DMS114 treated with DMSO at 0.1 percent for 48 hours (cell line): Measurements from ENCODE around the gene TTC24.
"Not testable (repeated sequence)": the region's sequence is repeated elsewhere in the genome, so short reads cannot be mapped to it uniquely, and the experiment has no call there.

Experiments used
- DNase-seq: peaks from one replicate; lab custom pipeline; 2025; ENCODE audit not compliant: unreplicated experiment; lab: John Stamatoyannopoulos, UW

TTC24 gene

DNA sequence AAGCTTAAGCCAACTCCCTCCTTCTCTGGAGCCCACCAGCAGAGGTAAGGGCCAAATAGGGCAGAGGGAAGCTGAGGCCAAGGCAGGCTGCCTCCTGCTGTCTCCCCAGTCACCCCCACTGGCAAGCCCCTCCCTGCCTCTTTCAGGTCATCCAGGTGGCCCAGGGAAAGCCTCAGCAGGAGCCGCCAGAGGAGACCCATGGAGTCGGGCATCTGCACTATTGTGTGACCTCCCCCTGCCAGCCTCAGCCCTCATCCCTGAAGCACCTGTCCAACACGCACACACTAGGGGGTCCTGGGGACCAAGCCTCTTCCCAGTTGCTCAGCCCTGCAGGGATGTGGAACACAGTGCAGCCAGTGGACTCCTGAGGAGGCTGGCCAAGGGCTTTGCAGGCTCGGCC lies 6.8 kb downstream of the TTC24 start:
- DNase-seq, result no peak

DNA sequence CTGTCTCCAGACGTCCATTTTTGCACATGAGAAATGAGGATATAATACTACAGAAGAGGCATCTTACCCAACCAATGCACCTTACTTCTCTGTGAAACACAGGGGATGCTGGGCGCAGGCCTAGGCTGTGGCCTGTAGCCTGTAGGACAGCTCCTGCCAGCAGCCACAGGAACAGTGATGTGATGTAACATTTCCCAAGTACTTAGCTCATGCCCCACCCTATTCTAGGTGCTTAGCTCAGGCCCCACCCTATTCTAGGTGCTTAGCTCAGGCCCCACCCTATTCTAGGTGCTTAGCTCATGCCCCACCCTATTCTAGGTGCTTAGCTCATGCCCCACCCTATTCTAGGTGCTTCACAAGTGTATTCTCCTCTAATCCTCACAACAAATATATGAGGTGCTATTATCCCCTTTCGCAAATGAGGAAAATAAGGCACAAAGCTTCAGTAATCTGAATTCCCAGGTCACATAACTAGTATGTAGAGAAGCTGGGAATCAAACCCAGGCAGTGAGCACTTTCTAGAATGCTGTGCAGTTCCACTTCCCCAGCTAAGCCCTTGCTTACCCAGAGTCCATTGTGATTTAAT lies 7.5 kb downstream of the TTC24 start:
- no peak for DNase-seq

DNA sequence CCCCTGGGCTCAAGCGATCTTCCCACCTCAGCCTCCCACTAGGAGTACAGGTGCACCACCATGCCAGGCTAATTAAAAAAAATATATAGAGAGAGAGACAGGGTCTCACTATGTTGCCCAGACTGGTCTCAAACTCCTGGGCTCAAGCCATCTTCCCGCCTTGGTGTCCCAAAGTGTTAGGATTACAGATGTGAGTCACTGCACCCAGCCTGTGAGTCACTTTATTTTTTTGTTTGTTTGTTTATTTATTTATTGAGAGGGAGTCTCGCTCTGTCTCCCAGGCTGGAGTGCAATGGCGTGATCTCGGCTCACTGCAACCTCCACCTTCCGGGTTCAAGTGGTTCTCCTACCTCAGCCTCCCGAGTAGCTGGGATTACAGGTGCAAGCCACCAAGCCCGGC lies 8.4 kb downstream of the TTC24 start:
- not testable (repeated sequence) for DNase-seq

DNA sequence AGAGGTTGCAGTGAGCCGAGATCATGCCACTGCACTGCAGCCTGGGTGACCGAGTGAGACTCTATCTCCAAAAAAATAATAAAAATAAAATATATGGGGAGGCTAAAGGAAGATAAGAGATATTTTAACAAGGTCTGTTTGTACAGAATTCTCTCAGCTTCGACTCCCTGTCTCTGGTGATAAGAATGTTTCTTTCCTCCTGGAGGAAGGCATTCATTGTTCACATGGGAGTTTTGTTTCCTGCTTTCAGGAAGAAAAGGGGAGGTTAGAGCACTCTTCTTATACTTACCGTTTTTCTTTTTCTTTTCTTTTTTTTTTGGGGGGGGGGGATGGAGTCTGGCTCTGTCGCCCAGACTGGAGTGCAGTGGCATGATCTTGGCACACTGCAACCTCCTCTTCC lies 10.0 kb downstream of the TTC24 start:
- DNase-seq, result no peak

DNA sequence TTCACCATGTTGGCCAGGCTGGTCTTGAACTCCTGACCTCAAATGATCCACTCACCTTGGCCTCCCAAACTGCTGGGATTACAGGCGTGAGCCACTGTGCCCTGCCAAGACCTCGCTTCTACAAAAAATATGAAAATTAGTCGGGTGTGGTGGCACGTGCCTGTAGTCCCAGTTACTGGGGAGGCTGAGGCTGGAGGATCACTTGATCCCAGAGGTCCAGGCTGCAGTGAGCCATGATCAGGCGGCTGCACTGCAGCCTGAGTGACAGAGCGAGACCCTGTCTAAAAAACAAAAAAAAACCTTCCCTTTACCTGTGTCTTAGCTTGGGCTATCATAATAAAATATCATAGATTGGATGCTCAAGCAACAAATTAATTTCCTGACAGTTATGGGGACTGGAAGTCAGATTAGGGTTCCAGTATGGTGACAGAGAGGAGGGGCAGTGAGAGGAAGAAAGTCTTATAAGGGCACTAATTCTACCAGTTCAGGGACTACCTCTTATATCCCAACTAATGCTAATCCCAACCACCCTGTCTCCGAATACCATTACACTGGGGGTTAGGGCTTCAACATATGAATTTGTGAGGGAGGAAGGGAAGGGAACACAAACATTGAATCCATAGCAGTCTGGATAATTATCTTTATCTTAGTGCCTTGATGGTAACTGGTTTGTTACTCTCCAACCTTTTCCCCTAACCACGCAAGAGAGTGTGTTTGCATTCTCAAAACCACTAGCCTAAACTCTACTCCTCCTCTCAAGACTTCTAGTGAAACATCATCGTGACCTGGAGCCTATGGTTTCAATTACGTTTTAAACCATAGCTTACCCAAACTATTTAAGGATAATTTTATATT lies 11.0 kb downstream of the TTC24 start:
- DNase-seq, result no peak

DNA sequence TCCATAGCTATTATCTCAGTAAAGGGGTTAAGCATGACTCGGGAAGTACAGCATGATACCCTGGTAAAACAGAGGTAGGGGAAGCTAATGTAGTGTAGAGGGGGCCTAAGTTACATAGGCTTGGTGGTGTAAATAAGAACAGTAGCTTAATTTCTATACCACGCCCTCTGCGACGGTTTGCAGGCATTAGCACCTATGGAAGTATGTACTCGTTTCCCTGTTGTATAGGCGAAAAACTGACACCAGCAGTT lies 11.6 kb downstream of the TTC24 start:
- DNase-seq, result peak; percentile 60

DNA sequence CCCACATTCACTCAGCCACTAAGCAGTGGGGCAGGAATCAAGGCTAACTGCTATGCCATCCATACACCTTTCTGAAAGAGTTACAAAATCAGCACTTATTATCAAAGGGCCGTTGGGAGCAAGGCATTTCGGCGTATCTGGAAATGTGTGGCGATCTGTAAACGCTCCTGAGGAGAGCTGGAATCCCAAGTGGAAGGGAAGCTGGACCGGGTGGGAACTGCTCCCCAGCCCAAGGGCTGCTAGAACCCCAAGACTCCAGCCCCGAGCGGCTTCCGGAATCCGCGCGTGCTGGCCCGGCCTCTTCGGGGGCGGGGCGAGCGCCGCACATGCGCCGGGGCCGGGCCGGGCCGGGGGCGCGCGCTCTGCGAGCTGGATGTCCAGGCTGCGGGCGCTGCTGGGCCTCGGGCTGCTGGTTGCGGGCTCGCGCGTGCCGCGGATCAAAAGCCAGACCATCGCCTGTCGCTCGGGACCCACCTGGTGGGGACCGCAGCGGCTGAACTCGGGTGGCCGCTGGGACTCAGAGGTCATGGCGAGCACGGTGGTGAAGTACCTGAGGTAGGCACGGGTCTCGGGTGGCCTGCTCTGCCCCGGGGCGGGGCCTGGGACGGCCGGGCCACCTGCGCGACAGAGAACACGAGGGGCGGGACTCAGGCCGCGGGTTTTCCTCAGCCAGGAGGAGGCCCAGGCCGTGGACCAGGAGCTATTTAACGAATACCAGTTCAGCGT lies 12.1 kb downstream of the TTC24 start, which contains the start of gene NAXE:
Gene NAXE, plus strand, starts transcription at position 345 of the 726 bp plus-strand sequence. Its CDS starts 29 bp downstream, at position 374.
- peak; percentile 60 for DNase-seq

DNA sequence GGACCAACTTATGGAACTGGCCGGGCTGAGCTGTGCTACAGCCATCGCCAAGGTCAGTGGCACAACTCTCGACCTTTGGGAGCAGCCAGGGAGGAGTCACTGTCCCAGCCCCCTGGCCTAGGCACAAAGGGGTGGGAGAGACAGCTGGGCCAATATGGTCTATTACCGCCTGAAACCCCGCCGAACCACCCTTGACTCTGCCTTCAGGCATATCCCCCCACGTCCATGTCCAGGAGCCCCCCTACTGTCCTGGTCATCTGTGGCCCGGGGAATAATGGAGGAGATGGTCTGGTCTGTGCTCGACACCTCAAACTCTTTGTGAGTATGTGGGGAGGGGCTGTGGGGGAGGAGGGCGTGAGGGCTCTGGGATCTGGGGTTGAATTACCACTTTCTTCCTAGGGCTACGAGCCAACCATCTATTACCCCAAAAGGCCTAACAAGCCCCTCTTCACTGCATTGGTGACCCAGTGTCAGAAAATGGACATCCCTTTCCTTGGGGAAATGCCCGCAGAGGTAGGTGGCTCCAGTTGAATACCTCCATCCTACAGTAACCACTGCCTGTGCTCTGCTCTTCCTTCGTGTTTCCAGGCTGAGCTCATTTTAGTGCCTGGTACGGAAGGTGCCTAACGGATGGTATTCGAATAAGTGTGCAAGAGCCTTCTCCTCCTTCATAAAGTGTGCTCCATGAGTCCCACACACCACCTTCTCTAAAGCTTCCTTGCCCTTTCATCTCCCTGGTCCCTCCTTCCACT lies 12.8 kb downstream of the TTC24 start:
- no peak for DNase-seq

DNA sequence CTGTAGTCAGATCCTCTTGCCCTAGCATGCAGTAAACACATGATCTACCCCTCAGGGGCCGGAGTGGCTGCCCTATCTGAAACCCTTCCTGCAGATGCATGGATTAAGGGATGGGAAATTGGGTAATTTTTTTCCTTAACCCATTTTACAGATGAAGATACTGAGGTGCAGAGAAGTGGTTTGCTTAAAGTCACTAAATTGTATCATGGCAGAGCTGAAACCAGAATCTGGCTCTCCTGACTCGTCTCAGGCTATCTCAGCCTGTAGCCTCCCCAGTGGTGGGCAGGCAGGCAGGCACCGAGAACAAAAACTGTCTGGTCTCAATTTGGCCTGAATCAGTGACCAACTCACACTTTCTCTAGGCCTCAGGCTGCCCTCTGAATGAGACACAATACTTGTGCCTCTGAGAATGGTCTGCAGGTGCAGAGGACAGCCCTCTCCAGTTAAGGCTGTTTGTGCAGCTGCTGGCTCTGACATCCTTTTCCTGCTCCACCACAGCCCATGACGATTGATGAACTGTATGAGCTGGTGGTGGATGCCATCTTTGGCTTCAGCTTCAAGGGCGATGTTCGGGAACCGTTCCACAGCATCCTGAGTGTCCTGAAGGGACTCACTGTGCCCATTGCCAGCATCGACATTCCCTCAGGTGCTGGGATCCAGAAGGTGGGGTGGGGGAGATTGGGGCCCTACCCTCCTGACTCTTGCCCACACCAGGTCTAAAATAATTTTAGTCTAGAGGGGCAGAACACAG lies 13.6 kb downstream of the TTC24 start:
- DNase-seq, result peak; percentile 32

DNA sequence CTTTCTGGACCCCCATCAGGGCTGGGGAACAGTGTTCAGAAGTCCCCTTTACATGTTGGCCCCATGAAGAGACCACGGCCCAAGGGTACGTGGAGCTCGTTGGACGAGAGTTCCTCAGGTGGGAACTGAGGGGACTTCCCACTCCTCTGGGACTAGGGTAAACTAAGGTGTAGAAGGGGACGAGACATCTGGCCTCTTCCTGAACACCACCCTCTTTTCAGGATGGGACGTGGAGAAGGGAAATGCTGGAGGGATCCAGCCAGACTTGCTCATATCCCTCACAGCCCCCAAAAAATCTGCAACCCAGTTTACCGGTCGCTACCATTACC lies 14.1 kb downstream of the TTC24 start:
- DNase-seq, result no peak

DNA sequence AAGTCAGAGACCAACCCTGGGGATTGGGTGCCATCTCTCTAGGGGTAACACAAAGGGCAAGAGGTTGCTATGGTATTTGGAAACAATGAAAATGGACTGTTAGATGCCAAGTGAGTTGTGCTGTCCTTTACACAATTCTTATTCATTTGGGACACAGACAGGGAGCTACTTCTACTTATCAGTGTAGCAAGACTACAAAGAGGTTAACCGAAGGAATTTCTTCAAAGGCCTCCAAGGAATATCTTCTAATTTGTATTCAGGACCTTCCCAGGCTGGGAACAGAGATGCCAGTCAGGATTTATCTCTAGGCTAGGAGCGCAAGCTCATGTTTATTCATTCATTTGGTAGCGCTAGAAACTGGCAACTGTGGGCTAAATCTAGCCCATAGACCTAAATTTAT lies 14.7 kb downstream of the TTC24 start:
- DNase-seq, result no peak

DNA sequence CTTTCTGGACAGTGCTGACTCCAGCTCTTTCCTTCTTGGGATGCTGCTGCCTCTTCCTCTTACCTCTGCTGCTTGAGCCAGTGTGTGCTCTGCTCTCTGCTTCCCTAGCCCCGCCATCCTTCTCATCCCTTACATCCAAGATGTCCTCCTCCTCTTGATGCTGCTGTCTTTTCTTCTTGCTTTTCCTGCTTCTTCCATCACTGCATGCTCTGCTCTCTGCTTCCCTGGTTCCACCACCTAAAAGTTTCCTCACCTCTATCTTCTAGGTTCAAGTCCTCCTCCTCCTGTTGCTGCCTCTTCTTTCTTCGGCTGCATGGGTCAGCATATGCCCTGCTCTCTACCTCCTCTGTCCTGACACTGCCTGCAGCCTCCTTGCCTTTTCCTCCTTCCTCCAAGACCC lies 15.5 kb downstream of the TTC24 start:
- no peak for DNase-seq

DNA sequence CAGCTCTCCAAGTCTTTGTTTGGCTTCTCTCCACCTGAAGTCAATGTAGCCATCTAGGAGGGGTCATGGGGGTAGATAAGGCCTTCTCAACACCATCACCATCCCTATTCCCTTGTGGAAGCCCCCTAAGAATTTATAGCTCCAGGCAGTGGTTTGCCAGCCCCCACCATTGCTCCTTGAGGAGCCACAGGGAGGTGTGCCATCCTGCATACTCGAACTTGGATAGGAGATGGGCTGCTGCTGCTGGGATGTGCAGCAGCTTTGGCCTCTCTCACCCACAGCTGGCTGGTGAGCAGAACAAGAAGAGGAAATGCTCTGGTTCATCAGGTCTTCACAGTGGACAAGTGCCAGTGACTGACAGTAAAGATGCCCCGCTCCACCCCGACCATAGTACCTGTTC lies 16.9 kb downstream of the TTC24 start:
- DNase-seq, result no peak

DNA sequence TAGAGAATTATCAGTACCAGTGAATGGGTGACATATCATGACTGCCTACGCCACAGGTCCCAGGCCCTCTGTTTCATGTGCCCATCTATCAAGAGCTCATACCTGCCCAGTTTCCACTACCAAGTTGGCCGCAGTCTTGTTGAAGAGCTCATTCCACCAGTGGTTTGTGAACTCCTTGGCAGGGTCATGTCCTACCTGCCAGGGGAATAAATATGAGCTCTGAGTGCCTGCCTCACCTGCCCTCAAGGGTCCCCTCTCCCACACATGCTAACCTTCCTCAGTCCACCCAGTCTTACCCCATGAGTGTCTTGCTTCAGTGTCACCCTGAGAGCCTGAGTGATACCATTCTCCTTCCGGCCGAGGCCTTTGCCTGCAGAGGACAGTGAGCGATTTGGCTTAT lies 18.6 kb downstream of the TTC24 start:
- DNase-seq, result no peak

DNA sequence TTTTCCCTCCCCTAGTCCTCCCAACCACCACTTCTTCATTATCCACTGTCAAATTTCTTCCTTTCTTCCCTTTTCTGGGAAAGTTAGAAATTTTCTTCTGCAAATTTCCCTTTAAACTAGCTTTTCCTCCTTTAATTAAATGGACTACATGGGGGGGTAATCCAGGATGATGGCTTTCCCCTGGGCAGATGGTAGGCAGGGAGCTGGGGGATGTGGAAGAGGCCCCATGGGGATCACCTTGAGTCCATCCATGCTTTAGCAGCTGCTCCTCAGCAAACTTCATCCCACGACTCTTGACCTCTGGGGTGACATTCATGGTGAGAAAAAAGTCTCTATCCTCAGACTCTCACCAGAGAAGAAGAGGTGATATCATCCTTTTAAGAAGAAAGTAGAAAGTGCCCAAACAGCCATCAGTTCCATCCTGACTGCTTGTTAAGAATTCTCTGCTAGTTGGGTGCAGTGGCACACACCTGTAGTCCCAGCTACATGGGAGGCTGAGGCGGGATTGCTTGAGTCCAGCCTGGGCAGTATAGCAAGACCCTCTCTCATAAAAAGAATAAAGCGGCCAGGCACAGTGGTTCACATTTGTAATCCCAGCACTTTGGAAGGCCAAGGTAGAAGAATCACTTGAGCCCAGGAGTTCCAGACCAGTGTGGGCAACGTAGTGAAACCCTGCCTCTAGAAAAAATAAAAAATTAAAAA lies 19.4 kb downstream of the TTC24 start:
- no peak for DNase-seq

DNA sequence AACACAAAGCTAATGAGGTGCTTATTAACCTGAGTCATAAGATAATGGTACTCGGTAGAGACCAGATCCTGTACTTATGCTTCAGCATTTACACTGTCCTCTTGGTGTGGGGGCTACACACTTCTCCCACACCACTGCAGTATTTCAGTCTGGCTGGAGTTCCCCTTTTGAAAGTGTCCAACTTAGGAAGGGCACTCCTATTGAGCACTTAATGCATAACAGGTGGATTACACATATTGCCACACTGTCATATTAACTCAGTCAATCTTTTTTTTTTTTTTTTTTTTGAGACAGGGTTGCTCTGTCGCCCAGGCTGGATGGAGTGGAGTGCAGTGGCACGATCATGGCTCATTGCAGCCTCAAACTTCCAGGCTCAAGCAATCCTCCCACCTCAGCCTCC lies 20.3 kb downstream of the TTC24 start:
- DNase-seq, result no peak

DNA sequence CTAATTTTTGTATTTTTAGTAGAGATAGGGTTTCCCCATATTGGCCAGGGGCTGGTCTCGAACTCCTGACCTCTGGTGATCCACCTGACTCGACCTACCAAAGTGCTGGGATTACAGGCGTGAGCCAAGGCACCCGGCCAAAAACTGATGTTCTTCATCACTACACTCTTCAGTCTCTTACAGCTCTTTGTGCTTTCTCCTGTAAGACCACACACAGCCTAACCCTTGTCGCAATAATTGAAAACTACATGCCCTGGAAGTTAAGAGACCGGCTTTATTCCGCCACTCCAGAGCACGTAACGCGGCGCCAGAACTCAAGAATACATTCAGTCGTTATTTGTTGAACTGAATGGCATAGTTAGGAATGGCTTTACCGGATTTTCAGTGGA lies 21.2 kb downstream of the TTC24 start:
- no peak for DNase-seq

DNA sequence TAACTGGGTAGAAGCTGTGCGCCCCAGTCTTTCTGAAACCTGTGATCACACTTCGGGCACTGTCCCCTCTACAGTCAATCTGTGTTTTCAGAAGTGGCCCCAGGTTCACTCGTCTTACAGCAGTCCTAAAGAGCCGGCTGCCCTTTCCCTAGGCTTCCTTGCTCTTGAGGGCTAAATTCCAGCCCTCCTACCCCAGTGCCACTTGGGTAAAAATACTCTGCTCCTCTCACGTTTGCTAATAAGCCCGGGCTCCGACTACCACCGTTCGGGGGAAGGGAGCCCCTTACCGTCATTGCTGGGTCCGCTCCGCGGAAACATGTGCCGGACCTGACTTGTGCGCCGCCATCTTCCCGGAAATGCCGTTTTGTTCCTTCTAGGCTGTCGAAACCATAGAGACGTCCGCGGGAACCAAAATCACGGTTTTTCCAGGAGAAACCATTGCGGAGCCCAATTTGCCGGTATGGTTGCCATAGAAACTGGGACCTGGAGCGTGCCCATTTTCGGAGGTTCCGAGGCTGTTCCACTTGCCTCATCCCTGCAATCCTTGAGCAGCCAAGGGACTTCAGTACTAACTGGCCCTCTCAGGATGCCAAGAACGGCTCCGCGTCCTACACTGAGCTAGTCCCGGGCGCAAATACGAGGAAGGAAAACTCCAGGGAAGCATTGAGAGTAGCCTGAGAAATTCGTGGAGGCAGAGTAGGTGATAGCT lies 21.8 kb downstream of the TTC24 start, which contains the start of gene GPATCH4:
Gene GPATCH4, minus strand, starts transcription at position 358 of the 709 bp plus-strand sequence.
- peak; percentile 96 for DNase-seq

DNA sequence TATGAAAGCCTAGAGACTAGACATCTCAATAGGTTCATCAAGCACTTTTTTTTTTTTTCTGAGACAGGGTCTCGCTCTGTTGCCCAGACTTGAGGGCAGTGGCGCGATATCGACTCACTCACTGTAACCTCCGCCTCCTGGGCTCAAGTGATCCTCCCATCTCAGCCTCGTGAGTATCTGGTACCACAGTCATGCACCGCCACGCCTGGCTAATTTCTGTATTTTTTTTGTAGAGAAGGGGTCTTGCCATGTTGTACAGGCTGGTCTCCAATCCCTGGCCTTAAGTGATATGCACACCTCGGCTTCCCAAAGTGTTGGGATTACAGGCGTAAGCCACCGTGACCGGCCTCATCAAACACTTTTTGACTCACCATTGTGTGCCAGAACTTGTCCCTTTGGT lies 22.4 kb downstream of the TTC24 start:
- no peak for DNase-seq

DNA sequence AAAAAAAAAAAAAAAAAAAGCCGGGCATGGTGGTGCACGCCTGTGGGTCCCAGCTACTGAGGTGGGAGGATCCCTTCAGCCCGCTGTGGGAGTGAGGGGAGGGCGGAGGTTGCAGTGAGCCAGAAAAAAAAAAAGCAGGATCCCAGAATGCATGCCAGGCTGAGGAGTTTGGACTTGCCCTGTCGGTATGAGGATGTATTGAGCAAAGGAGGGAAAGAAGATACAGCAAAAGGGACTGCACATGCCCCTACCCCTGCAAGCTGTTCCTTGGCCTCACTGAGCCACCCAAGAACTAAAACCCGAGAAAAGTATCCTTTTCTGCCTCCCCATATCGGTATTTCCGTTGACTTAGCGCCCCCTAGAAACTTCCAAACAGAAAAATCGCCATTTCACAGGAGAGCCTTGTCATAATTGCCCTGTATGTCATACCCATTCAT lies 23.1 kb downstream of the TTC24 start:
- no peak for DNase-seq
